HG03571 (cell line): Measurements from ENCODE around the gene MTARC1.

Source experiments
- ATAC-seq: cut with Tn5 transposase; IDR thresholded peaks from one replicate; pipeline ENCODE4 v1.9.1; 2021; ENCODE audit not compliant: unreplicated experiment

The MTARC1 gene

DNA sequence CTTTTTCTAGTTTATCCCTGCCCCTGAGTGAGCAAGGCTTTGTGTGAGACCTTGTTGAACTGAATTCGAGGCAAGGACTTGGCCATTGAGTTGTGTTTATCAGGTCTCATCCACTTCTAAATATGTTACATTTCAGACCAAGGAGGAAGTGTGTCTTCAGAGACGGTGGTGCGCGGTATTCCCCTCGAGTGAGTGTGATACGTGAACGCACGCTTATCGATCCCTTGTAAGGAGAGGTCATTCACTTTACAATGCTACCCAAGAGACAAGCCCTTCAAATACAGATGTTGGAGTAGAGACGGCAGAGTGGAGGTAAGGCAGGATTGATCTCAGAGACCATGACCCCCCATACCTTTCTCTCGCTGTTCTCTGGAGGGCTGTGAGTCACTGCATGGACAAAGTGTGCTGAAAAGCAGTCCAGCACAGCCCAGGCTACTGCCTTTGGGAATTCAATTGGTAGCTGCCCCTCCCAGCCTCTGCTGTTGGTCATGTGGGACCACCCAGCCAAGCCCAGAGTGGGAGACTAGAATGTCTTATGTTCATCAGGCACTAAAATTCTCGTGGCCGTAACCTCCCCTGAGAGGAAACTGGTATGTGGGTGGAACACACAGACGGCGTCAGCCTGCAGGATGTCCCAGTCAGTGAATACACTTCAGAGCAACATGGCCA is 16.3 kb upstream of the MTARC1 start:
- ATAC-seq: peak; percentile 78

DNA sequence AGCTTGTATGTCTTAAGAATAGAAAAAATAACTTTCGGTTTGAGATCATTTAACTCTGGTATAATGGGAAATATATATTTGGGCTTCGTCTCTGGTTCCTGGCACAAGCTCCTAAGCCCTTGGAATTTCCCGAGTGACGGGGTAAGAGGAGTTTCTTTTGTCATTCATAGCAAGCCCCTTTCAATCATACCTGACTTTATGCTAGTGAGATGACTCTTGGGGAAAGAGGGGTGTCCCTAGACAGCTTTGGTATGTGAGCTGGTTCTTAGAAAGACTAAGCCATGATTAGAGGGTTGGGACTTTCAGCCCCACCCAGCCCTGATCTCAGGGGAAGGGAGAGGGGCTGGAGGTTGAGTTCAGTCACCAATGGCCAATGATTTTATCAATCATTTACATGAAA is 13.9 kb upstream of the MTARC1 start:
- no peak for ATAC-seq

DNA sequence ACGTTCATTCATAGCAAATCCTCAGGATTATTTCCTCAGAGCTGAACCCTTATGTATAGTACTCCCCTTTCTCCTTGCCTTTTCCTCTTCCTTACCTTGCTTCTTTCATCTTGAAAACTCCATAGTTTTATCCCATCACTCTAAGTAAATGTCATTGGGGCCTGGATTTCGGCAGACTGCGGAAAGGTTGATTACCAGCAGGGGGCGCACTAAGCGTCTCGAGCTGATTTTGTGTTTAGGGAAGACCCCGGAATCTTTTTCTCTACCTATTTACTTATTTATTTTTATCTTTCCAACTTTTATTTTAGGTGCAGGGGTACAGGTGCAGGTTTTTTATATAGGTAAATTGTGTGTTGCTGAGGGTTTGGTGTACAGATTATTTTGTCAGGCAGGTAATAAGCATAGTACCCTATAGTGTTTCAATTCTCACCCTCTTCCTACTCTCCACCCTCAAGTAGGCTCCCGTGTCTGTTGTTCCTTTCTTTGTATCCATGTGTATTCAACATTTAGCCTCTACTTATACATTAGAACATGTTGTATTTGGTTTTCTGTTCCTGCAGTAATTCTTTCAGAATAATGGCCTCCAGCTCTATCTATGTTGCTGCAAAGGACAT is 11.4 kb upstream of the MTARC1 start:
- no peak for ATAC-seq

DNA sequence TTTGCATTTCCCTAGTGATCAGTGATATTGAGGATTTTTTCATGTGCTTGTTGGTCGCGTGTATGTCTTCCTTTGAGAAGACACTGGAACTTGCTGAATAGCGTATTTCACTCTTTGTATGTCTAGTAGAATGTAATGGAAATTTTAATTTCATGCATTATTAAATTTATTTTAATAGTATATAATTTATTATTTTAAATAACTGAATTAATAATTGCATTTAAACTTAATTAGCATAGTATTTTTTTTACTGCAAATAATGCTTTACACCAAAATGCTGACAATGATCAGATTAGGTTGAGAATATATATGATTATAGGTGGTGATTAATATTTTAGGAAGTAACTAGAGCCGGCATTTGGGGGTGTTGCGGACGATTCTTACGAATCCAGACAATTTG is 10.5 kb upstream of the MTARC1 start:
- no peak for ATAC-seq

DNA sequence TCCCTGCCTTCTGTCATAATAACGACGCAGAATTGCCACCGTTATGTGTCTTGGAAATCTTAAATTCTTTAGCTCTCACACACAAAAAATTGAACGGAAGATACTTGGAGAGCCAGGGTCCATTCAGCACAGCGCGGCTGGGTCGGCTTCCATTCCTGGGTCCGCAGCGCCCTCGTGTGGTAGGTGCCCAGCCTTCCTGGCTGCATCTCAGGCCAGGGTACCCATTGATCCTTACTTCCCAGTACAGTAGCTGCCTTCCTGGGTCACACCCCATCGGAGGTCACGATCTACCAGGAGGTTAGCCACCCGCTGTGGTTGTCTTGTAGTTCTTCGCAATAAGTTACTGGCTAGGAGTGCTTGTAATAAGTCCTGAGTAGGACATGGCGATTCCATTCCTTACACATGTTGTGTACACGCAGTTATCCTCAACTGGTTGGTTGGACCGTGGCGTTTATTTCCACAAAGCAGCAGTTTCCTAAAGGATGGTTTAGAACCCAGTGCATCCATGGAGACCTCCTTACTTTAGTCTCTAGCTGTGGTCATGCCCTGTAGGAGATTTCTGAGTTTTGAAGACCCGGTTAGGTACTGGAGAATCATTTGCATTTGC is 9.9 kb upstream of the MTARC1 start:
- peak; percentile 81 for ATAC-seq

DNA sequence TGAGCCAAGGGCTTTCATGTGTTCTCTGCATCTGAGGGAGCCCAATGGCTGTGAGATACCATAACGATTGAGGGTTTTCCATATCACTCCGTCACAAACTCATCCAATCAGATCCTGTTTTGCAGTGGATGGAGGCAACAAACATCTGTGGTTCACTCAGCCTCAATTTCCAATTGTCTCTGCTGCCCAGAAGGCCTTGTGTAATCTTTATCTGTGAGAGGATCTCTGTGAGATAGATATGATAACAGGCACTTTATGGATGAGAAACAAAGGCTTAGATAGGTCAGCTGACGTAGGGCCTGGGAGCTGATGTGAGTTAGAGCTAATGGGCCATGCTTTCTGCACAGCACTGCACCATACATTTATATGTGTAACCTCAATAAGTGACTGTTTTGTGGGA is 3.3 kb upstream of the MTARC1 start:
- no peak for ATAC-seq

DNA sequence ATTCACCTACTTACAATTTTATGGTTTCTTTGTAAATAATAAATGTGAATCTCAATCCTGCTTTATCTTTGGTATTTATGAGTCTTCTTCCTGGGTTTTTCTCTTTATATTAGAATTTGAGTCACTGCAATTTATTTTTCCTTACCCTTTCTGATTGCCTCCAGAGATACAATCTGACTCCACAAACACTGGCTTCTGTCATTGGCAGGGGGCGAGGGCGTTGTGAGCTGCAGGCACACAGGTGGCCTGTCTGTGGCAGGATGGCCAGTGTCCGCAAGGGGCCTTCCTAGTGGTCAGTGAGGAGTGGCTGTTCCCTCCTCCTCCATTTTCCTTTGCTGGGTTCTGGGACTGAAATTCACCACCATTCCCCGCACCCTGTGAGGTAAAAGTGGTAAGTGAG is 2.0 kb upstream of the MTARC1 start:
- no peak for ATAC-seq

DNA sequence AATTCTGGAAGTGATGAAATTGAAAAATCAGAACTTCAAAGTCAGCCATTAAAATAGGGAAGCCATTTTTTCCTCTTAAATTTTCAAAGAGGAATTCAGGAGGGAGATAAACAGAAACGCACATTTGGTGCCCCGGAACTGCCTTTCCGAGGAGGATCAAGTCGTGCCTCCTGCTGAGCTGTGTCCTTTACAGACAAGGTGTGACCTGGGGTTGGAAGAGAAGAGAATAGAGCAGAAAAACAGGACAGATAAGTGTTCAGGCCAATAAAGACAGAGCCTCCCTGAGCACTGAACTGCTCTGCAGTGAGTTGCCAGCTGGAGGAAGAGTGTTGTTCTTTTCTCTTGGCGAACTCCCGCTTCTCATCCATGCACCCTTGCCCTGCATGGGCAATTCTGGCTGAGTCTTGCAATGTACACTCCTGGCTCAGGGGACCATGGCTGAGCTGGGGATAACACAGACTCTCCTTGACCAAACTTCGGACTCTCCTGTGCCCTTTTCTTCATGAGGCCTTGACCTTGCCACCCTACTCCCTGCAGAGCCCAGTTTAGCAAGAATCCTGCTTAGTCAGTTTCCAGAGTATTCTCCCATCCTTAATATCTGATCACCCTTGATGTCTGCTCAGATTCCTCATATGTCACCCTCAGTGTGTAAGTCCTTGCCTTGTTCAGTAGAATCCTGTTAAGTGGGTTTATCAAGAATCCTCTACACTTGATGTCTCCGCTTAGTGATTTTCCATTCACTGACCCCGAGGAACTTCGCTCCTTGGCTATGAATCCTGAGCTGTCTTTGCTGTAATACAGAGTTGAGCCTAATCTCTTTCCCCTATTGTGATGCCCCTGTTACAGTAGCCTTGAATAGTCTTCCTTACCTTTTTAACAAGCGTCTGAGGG is 1.3 kb upstream of the MTARC1 start:
- no peak for ATAC-seq

DNA sequence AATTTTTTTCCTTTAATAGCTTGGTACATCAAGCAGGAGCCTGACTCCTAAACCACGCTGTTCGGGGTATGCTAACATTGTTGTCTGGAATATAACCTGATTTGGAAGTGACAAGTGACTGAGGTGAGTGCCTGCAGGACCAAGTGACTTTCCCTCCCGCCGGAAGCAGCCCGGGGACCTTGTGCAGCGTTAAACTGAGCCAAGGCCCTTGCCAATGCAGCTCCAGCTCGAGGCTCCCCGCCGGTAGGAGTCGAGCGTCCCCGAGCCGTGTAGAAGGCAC is 716 bp upstream of the MTARC1 start:
- ATAC-seq: peak; percentile 20

DNA sequence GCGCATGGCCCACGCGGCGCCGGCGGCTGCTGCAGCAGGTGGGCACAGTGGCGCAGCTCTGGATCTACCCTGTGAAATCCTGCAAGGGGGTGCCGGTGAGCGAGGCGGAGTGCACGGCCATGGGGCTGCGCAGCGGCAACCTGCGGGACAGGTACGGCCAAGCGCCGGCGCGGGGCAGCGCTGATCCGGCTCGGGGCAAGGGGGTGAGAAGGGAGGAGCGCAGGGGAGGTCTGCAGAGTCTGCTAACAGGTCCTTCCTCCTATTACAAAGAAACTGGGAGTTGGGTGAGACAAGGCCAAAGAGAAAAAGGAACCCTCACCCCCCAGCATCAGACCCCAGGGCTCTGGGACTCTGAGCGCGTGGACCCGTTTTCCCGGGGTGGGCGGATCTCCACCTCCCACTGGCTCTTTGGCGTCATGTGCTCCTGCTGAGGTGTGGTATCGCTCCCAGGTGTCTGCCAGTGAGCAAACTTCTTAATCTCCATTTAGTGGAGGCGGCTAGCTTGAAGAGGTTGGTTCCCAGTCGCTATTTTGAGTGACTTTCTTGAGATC is 431 bp downstream of the MTARC1 start:
- peak; percentile 37 for ATAC-seq

DNA sequence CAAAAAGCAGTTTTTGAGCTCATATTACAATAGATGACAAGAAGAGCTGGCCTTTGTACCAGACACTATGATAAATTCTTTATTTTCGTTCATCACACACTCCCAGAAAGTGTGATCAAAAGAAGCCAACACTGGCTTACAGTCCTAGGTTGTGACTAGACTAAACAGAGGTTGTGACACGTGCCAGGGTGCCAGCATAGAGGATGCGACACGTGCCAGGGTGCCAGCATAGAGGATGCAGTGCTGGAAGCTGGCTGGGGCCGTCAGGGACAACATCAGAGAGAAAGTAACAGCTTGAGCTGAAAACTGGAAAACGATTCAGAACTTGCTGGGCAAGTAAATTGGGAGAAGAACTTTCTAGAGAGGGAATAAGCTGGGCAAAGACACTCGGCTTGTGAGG is 2.2 kb downstream of the MTARC1 start:
- ATAC-seq: no peak

DNA sequence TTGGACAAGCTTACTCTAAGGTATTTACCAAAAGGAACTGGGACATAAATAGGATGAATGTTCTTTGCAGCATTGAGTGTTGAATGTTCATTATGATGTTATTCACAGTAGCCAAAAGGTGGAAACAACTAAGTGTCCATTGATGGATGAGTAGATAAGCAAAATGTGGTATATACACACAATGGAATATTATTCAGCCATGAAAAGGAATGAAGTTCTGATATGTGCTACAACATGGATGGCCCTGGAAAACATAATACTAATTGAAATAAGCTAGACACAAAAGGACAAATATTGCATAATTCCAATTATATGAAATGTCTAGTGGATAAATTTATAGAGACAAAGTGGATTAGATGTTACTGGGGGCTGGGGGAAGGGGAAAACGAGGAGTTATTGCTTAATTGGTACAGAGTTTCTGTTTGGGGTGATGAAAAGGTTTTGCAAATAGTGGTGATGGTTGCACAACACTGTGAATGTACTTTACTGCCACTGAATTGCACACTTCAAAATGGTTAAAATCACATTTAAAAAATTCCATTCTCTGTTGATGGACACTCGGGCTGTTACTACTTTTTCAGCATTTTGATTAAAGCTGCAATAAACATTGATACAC is 2.9 kb downstream of the MTARC1 start:
- no peak for ATAC-seq

DNA sequence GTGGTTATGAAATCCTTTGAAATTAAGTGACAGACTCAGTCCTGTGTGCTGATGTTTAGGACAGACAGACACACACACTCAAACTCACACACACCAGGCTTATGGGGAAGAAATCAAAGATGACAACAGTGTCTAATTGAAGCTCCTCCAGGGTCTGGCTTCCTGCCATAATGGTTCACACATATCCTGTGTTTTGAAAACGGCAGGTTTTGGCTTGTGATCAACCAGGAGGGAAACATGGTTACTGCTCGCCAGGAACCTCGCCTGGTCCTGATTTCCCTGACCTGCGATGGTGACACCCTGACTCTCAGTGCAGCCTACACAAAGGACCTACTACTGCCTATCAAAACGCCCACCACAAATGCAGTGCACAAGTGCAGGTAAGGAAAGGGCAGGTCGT is 4.6 kb downstream of the MTARC1 start:
- ATAC-seq: no peak

DNA sequence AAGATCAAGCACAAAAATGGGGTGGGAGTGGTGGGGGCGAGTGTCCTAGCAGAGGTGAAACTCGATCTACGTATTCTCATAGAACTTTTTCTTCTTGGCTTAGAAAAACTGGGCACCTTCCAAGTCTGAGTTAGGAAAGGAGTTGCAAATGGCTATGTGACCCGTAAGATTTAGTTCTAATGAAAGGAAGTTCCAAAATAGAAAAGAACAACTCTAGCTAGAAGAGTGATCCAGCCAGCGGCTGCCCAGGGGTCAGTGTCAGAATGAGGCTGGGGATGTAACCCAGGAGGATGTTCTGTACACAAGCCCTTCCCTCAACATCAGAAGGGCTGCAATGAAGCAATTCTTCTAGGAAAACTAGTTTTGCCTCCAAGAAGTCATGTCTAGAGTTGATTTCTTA is 5.2 kb downstream of the MTARC1 start:
- ATAC-seq: no peak

DNA sequence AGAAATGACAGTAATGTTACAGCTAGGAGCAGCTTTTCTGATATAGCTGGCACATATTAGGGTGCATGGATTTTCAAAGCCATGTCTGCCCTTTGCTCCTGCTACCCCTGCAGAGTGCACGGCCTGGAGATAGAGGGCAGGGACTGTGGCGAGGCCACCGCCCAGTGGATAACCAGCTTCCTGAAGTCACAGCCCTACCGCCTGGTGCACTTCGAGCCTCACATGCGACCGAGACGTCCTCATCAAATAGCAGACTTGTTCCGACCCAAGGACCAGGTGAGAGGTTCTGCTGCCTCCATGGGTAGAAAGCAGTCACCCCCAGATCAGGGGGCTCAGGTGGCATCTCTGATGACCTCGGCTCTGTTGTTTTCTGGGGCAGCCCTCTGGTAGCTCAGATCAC is 9.8 kb downstream of the MTARC1 start:
- ATAC-seq: no peak

DNA sequence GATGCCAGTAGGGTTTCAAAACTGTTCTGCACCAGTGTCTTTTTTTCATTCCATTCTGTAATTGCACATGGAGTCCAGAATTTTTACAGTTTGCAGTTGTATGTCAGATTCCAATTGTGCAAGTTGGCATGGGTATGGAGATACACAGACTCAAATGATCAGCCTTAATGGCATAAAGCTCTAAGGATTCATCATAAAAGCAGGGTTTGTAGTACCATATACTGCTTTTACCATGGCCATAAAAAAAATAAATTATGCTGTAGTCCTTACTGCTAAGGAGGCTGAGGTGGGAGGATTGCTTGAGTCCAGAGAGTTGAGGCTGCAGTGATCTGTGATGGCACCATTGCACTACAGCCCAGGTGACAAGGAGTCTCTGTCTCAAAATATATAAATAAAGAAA is 10.3 kb downstream of the MTARC1 start:
- ATAC-seq: no peak

DNA sequence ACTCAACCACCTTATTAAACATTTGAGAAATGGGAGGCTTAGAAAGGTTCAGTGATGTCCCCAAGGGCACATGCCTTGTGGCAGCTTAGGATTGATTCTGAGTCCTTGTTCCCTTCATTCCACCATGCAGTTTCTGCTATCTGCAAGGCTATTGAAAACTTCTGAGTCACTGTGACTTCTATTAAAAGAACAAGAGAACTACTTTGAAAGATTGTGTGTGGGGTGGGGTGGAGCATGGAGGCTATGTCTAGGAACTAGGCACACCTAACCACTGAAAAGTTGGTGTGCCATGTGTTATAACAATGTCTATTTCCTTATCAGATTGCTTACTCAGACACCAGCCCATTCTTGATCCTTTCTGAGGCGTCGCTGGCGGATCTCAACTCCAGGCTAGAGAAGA is 10.8 kb downstream of the MTARC1 start:
- ATAC-seq: no peak

DNA sequence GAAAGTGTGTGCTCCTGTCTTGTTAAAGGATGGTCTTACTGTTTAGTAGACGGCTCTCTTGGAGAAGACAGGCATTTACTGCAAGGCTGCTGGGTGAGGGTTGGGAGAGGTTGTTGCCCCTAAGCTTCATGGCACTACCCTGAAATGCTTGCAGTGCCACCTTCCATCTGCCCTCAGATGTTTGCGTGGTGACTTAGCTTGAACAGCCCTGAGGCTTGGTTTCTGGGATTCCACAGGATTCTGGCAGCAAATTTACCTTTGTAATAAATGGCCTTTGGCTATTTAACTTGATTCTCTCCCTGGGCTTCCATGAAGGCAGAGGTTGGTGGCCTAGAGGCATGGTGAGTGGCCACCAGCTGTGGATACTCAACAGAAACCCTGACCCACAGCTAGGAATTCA is 11.6 kb downstream of the MTARC1 start:
- ATAC-seq: no peak

DNA sequence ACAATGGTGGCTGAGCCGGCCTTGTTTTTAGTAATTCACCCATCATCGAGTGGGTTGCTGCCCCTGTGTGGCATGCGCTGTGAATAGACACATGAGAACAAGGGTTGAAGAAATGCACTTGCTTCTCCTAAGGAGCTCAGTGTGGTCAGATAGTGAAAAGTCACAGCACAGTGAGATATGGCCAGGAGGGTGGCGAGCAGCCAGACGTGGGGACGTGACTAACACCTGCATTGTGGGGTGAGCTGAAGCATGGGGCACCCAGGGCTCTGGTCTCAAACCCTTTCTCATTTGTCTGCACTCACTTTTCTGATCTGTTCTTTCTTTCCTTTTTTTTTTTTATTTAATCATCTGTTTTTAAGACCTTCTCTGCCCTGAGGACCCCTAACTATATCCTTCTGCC is 13.5 kb downstream of the MTARC1 start:
- ATAC-seq: no peak

DNA sequence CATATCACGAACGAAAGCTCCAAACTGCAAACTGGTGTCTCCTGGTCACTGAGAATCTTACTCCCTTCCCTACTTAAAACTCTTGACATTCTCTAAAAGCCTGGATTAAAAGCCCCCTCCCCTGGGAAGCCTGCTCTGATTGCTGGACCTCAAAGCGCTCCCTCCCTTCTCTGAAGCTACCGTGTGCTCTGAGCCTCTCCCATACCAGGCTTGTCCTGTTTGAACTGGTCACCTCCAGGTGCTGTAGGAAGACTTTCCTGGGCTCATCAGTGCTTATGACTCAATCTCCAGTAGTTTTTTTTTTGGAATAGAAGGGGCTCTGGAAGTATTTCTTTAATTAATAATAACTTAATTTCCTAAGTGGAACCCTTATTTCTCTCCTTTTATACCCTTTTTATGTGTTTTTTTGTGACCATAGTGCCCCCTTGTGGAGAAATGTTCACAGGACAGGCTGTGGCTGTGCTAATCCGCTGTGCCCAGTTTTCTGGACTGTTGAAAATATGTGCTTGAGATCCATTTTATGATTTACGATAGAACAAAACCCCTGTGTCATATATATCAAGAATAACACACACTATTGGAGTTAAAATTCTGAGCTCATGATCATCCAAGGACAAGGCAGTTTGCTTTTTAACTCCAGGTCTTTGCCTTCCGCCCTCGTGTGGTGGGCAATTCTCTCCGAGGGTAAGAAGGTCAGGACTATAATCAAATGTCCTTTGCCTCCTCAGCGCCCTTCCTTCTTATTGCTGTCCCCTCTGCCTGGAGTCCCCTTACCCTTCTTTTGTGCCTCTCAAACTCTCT is 16.9 kb downstream of the MTARC1 start:
- no peak for ATAC-seq
